Activated T-helper 17 cell treated with anti-CD3 and anti-CD28 coated beads, Interleukin-2, amount 50 U/mL, for 72 hours (primary cell): ENCODE data around the gene RPL29. TPM values are rescaled to one million over a fixed set of nuclear protein-coding genes. Genes with fewer than 3 reads are reported as not detected.
A peak's percentile ranks its signal among the peaks of the same experiment; 100 is the strongest.

Experiments used
- ATAC-seq: fragments of 150-1000 bp; cut with Tn5 transposase; replicated peaks from 2 replicates; pipeline ENCODE4 v1.10.0; 2021; ENCODE audit warnings: mild to moderate bottlenecking, moderate library complexity
- H3K27ac Mint-ChIP-seq: one replicate; pipeline ENCODE4 v1.8.0; 2022; ENCODE audit warnings: mixed read lengths
- H3K27me3 Mint-ChIP-seq: one replicate; pipeline ENCODE4 v1.8.0; 2022; ENCODE audit warnings: mixed read lengths
- H3K36me3 Mint-ChIP-seq: one replicate; pipeline ENCODE4 v1.8.0; 2022; ENCODE audit warnings: low read depth, mild to moderate bottlenecking, mixed read lengths
- H3K4me1 Mint-ChIP-seq: one replicate; pipeline ENCODE4 v1.8.0; 2022; ENCODE audit warnings: mixed read lengths
- H3K4me3 Mint-ChIP-seq: one replicate; pipeline ENCODE4 v1.8.0; 2022; ENCODE audit warnings: mild to moderate bottlenecking, mixed read lengths
- H3K9me3 Mint-ChIP-seq: one replicate; pipeline ENCODE4 v1.8.0; 2022; ENCODE audit warnings: mixed read lengths
- total RNA-seq, 2 donors: library from RNA; stranded (reverse); gene quantifications; one replicate each; pipeline ENCODE4 v1.2.3, GENCODE V29; 2022

RPL29 gene
- total RNA-seq, 2 donors from 2014 or later: 1,433 to 1,498 TPM

DNA sequence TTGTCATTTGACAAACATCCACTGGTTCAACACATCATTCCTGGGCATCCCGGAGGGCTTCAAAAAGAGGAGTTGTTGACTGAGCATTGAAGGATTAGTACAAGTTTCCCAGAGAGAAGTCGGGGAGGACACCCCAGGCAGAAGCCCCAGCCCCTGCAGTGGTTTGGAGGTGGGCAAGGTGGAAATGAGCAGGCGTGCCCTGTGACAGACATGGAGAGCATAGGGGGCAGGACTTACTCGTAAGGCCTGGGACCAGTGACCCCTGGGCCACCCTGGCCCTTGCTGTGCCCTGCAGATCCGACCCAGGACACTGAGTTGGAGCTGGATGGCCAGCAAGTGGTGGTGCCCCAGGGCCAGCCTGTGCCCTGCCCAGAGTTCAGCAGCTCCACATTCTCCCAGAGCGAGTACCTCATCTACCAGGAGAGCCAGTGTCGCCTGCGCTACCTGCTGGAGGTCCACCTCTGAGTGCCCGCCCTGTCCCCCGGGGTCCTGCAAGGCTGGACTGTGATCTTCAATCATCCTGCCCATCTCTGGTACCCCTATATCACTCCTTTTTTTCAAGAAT is 47.6 kb downstream of the RPL29 start:
- Mint-ChIP-seq H3K36me3 (no peaks in the 10 kb centered on the region), H3K4me3 (no peak overlapping the region), H3K9me3 (no peaks in the 10 kb centered on the region), H3K27me3 (peaks cover 3% of the 10 kb centered on the region), H3K27ac (no peak overlapping the region), H3K4me1 (no peaks in the 10 kb centered on the region)
- no peak for ATAC-seq

DNA sequence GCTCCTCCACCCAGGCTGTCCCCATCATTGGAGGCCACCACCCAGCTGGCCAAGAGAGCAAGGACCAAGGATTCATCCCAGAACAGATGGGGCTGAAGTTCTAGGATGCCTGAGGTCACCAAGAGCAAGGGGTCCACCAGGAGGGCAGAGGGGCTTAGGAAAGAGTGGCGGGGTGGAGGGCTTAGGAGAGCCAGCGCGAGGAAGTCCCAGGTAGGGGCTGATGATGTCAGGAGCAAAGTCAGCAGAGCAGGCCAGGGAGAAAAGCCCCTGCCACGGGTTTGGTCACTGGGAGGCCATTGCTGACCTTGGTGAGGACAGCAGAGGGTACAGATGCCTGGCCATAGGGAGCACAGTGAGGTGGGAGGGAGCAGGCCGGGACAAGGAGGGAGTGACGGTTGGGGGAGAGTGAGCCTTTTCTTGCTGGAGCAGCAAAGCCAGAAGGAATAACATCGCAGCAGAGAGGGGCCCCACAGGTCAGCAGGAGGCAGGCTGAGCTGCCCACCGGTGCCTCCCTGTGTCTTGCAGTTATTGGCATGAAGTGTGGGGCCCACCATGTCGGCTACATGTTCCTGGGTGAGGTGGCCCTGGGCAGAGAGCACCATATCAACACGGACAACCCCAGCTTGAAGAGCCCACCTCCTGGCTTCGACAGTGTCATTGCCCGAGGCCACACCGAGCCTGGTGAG is 48.3 kb downstream of the RPL29 start:
- Mint-ChIP-seq H3K36me3 (no peaks in the 10 kb centered on the region), H3K9me3 (no peaks in the 10 kb centered on the region), H3K27me3 (no peaks in the 10 kb centered on the region), H3K27ac (peak overlapping the region; percentile 61), H3K4me1 (no peaks in the 10 kb centered on the region), H3K4me3 (no peak overlapping the region)
- ATAC-seq: no peak

DNA sequence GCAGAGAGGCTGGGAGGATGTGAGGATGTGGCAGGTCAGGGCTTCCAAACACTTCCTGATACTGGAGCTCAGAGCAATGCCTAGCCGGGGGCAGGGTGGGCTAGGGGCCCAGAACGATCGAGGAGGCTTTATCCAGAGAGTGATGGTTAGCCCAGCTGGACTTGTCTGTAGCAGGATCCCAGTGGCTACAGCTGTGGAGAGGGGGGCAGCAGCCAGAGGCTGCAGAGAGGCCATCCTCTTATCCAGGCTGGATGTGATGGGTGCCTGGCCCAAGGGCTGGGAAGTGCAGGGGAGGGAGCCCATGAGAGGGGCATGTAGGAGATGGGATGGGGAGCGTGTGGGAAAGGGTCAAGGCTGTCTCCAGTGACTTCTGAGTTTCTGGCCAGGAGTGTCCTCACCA is 48.9 kb downstream of the RPL29 start:
- H3K4me1 Mint-ChIP-seq: no peaks in the 10 kb centered on the region
- H3K9me3 Mint-ChIP-seq: no peaks in the 10 kb centered on the region
- no peak for ATAC-seq
- no peaks in the 10 kb centered on the region for H3K36me3 Mint-ChIP-seq
- H3K27me3 Mint-ChIP-seq: no peaks in the 10 kb centered on the region
- H3K27ac Mint-ChIP-seq: peak overlapping the region; percentile 61
- H3K4me3 Mint-ChIP-seq: no peak overlapping the region

GRCh38 chr3:51945926-51946705 is 49.6 kb downstream of the RPL29 start:
- Mint-ChIP-seq H3K27ac (peak overlapping the region; percentile 61), H3K36me3 (no peaks in the 10 kb centered on the region), H3K4me1 (no peaks in the 10 kb centered on the region), H3K4me3 (no peak overlapping the region), H3K27me3 (no peaks in the 10 kb centered on the region), H3K9me3 (no peaks in the 10 kb centered on the region)
- ATAC-seq: no peak

DNA sequence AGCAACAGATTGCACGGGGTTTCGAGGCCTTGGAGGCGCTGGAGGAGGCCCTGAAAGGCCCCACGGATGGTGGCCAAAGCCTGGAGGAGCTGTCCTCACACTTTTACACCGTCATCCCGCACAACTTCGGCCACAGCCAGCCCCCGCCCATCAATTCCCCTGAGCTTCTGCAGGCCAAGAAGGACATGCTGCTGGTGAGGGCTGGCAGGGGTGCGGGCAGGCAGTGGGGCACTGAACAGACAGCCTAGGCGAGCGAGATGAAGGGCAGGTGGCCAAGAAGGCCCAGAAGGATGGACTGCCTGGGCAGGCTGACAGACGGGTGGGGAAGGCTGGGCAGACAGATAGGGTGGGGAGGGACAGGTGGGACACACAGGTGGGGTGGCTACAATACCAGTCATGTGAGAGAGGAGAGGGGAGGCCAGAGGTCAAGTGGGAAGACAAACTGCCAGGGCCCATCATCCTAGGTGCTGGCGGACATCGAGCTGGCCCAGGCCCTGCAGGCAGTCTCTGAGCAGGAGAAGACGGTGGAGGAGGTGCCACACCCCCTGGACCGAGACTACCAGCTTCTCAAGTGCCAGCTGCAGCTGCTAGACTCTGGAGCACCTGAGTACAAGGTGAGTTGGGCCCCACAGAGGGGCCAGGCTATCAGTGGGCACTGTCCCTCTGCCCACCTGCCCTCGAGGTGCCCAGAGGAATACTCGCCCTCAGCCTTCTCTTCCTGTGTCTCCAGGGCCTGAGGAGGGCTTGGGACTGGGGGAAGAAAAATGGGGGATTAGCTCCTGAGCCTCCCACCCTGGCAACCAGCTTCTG is 50.5 kb downstream of the RPL29 start:
- Mint-ChIP-seq H3K36me3 (peaks cover 8% of the 10 kb centered on the region), H3K27ac (peak overlapping the region; percentile 61)

GRCh38 chr3:51944451-51945021 is 51.2 kb downstream of the RPL29 start:
- Mint-ChIP-seq H3K36me3 (peaks cover 15% of the 10 kb centered on the region), H3K4me1 (peaks cover 10% of the 10 kb centered on the region), H3K27me3 (no peaks in the 10 kb centered on the region), H3K4me3 (no peak overlapping the region), H3K9me3 (no peaks in the 10 kb centered on the region), H3K27ac (peak overlapping the region; percentile 85)
- ATAC-seq: no peak

More for the DNA sequence above, 50.5 kb downstream of the RPL29 start:
- H3K4me1 Mint-ChIP-seq: peaks cover 8% of the 10 kb centered on the region
- no peaks in the 10 kb centered on the region for H3K27me3 Mint-ChIP-seq
- no peak overlapping the region for H3K4me3 Mint-ChIP-seq
- ATAC-seq: no peak
- H3K9me3 Mint-ChIP-seq: no peaks in the 10 kb centered on the region

Other genes starting within 250 kb of the RPL29 start
- not detected for gene IQCF6, start 216.7 kb downstream of the RPL29 start, total RNA-seq
- not detected for gene IQCF2, start 134.3 kb downstream of the RPL29 start, total RNA-seq
- gene IQCF5, start 120.3 kb downstream of the RPL29 start, total RNA-seq: not detected
- gene IQCF1, start 92.5 kb downstream of the RPL29 start, total RNA-seq: under 1 TPM in 1 of 2 donors, not detected in 1; 0.66 TPM
- gene RRP9, start 54.0 kb downstream of the RPL29 start, total RNA-seq: 10 to 100 TPM; 21.5 to 53.0 TPM
- gene PARP3, start 53.5 kb downstream of the RPL29 start, total RNA-seq: 10 to 100 TPM; 10.4 to 13.4 TPM
- gene GPR62, start 40.5 kb downstream of the RPL29 start, total RNA-seq: not detected
- gene PCBP4, start 28.4 kb downstream of the RPL29 start, total RNA-seq: 10 to 100 TPM; 16.4 to 18.5 TPM
- 10 to 100 TPM; 34.4 to 42.0 TPM for gene ABHD14B, start 21.8 kb downstream of the RPL29 start, total RNA-seq
- gene ABHD14A, start 20.8 kb downstream of the RPL29 start, total RNA-seq: 10 to 100 TPM; 10.5 to 11.1 TPM
- gene ACY1, start 12.4 kb downstream of the RPL29 start, total RNA-seq: 10 to 100 TPM; 39.5 to 49.9 TPM
- 10 to 100 TPM; 19.3 to 25.1 TPM for gene DUSP7, start 60.7 kb upstream of the RPL29 start, total RNA-seq
- gene POC1A, start 158.5 kb upstream of the RPL29 start, total RNA-seq: 10 to 100 TPM; 19.5 to 28.1 TPM
- gene ALAS1, start 202.3 kb upstream of the RPL29 start, total RNA-seq: 10 to 100 TPM; 66.1 to 72.7 TPM
- gene TLR9, start 229.8 kb upstream of the RPL29 start, total RNA-seq: under 1 TPM; 0.30 to 0.93 TPM
- gene TWF2, start 243.3 kb upstream of the RPL29 start, total RNA-seq: 100 to 1,000 TPM in 1 of 2 donors, 10 to 100 TPM in 1; 89.9 to 159 TPM
- gene PPM1M, start 249.9 kb upstream of the RPL29 start, total RNA-seq: 100 to 1,000 TPM in 1 of 2 donors, 10 to 100 TPM in 1; 84.6 to 112 TPM